IMR-90 (cell line): ENCODE data around the gene KLHL29. TPM values are rescaled to one million over a fixed set of nuclear protein-coding genes. Genes with fewer than 3 reads are reported as not detected.

Source experiments
- ATAC-seq: fragments of 200-7000 bp; cut with Tn5 transposase; 2 replicates; pipeline ENCODE4 v1.9.1; 2020; ENCODE audit warnings: low read depth, mild to moderate bottlenecking, moderate library complexity
- BruUV-seq: library from RNA; stranded (reverse); fragments of 400-500 nt; replicated peaks from 2 replicates; lab custom pipeline; 2021; lab: Mats Ljungman, UMichigan
- CTCF ChIA-PET: fragments of 300-600 bp; formaldehyde crosslinking; extraction: SDS; loops from one replicate; lab custom pipeline; 2021; ENCODE audit warnings: antibody characterized with exemption; lab: Yijun Ruan, JAX
- POLR2A ChIA-PET: fragments of 300-600 bp; sonication (Branson Sonifier 250); formaldehyde crosslinking; loops from one replicate; lab custom pipeline; 2022; ENCODE audit warnings: antibody characterized with exemption; ENCODE audit not compliant: unreplicated experiment; lab: Charles Lee
- DNase-seq: peaks from one replicate; pipeline ENCODE4 v3.0.0; 2013
- H2AFZ ChIP-seq: replicated peaks from 2 replicates; pipeline ENCODE3; 2013; ENCODE audit warnings: low read length, mild to moderate bottlenecking; ENCODE audit not compliant: poor library complexity
- H2AK5ac ChIP-seq: 2 replicates; pipeline ENCODE4 v1.6.1; 2013; ENCODE audit warnings: low read depth, low read length, inconsistent platforms
- H2AK9ac ChIP-seq: replicated peaks from 2 replicates; pipeline ENCODE3; 2013; ENCODE audit warnings: mild to moderate bottlenecking, low read depth, low read length, moderate library complexity; ENCODE audit not compliant: poor library complexity
- H2BK120ac ChIP-seq: 2 replicates; pipeline ENCODE4 v1.6.1; 2013; ENCODE audit warnings: low read depth, low read length, inconsistent platforms
- H2BK15ac ChIP-seq: 3 replicates; pipeline ENCODE4 v1.6.1; 2013; ENCODE audit warnings: low read depth, low read length, inconsistent platforms
- H2BK20ac ChIP-seq: 2 replicates; pipeline ENCODE4 v1.6.1; 2013; ENCODE audit warnings: low read depth, mild to moderate bottlenecking, inconsistent platforms, low read length, moderate library complexity
- H2BK5ac ChIP-seq: 2 replicates; pipeline ENCODE4 v1.6.1; 2013; ENCODE audit warnings: mild to moderate bottlenecking, low read depth, low read length, inconsistent platforms; ENCODE audit not compliant: poor library complexity, severe bottlenecking
- H3K14ac ChIP-seq: replicated peaks from 2 replicates; pipeline ENCODE4 v1.6.1; 2013; ENCODE audit warnings: low read depth, low read length, inconsistent platforms
- H3K18ac ChIP-seq: 2 replicates; pipeline ENCODE4 v1.6.1; 2013; ENCODE audit warnings: low read depth, low read length, control low read depth
- H3K23ac ChIP-seq: 2 replicates; pipeline ENCODE4 v1.6.1; 2013; ENCODE audit warnings: low read depth, low read length, inconsistent platforms
- H3K27ac ChIP-seq: 2 replicates; pipeline ENCODE4 v1.5.1; 2013; ENCODE audit warnings: mild to moderate bottlenecking, control low read depth, low read length; ENCODE audit not compliant: insufficient read depth
- H3K27me3 ChIP-seq: 2 replicates; pipeline ENCODE4 v1.6.1; 2013; ENCODE audit warnings: low read length; ENCODE audit not compliant: control insufficient read depth, insufficient read depth
- H3K36me3 ChIP-seq: 2 replicates; pipeline ENCODE4 v1.6.1; 2013; ENCODE audit warnings: low read length, mixed read lengths; ENCODE audit not compliant: control insufficient read depth, insufficient read depth
- H3K4ac ChIP-seq: 2 replicates; pipeline ENCODE4 v1.6.1; 2013; ENCODE audit warnings: low read depth, low read length, inconsistent platforms
- H3K4me1 ChIP-seq: 2 replicates; pipeline ENCODE4 v1.6.1; 2013; ENCODE audit warnings: low read length, mixed read lengths; ENCODE audit not compliant: control insufficient read depth, insufficient read depth
- H3K4me2 ChIP-seq: 2 replicates; pipeline ENCODE4 v1.6.1; 2013; ENCODE audit warnings: low read depth, mild to moderate bottlenecking, control low read depth, low read length, moderate library complexity
- H3K4me3 ChIP-seq: 2 replicates; pipeline ENCODE4 v1.5.1; 2013; ENCODE audit warnings: low read depth, mild to moderate bottlenecking, control low read depth, low read length, moderate library complexity; ENCODE audit not compliant: insufficient read depth
- H3K56ac ChIP-seq: 2 replicates; pipeline ENCODE4 v1.6.1; 2013; ENCODE audit warnings: low read length, inconsistent platforms; ENCODE audit not compliant: insufficient read depth; ENCODE audit errors: extremely low read depth
- H3K79me1 ChIP-seq, 2 experiments: 2 replicates each; pipeline ENCODE4 v1.6.1; 2013; ENCODE audit warnings: low read length in 2 of 2, inconsistent platforms in 1 of 2, low read depth in 1 of 2
- H3K9ac ChIP-seq: 2 replicates; pipeline ENCODE4 v1.6.1; 2013; ENCODE audit warnings: low read depth, low read length, control low read depth
- H3K9me1 ChIP-seq: 2 replicates; pipeline ENCODE4 v1.6.1; 2013; ENCODE audit warnings: low read length, inconsistent platforms; ENCODE audit not compliant: insufficient read depth
- H3K9me3 ChIP-seq: 2 replicates; pipeline ENCODE4 v1.6.1; 2013; ENCODE audit warnings: low read length; ENCODE audit not compliant: control insufficient read depth, insufficient read depth
- H4K20me1 ChIP-seq: 2 replicates; pipeline ENCODE4 v1.6.1; 2013; ENCODE audit warnings: low read length, inconsistent platforms; ENCODE audit not compliant: insufficient read depth
- H4K5ac ChIP-seq: 2 replicates; pipeline ENCODE4 v1.6.1; 2013; ENCODE audit warnings: mild to moderate bottlenecking, low read depth, low read length, control low read depth
- H4K8ac ChIP-seq, 2 experiments: 2 replicates each; pipeline ENCODE4 v1.6.1; 2013; ENCODE audit warnings: low read depth in 2 of 2, low read length in 2 of 2, control low read depth in 1 of 2, inconsistent platforms in 1 of 2
- H4K91ac ChIP-seq: 2 replicates; pipeline ENCODE4 v1.6.1; 2013; ENCODE audit warnings: low read depth, low read length, inconsistent platforms; ENCODE audit not compliant: insufficient read depth
- BHLHE40 ChIP-seq: fragments of 150-350 bp; IDR thresholded peaks from 2 replicates; pipeline ENCODE4 v1.6.1; 2016; ENCODE audit warnings: mild to moderate bottlenecking, low read depth, low read length
- NFE2L2 ChIP-seq: fragments of 150-350 bp; IDR thresholded peaks from 2 replicates; pipeline ENCODE4 v1.6.1; 2016; ENCODE audit warnings: low read depth, mild to moderate bottlenecking, low read length
- USF2 ChIP-seq: fragments of 150-350 bp; IDR thresholded peaks from 2 replicates; pipeline ENCODE4 v1.6.1; 2017; ENCODE audit warnings: mild to moderate bottlenecking, antibody characterized with exemption, low read length, low read depth
- WGBS, 2 experiments: methylation state at CpG; one replicate each; pipeline versions ENCODE4 v1.1.5 to v1.1.7; 2013; ENCODE audit warnings: missing lambda C conversion rate in 2 of 2; ENCODE audit not compliant: insufficient read length in 1 of 2; ENCODE audit errors: extremely low coverage in 2 of 2; 5-methylcytosine and 5-hydroxymethylcytosine counted together
- dilution Hi-C: fragments of 300-500 bp; cut with HindIII; formaldehyde crosslinking; loops from one replicate; pipeline ENCODE4 v1.14.3; 2018; ENCODE audit warnings: low sequenced_read_pairs; ENCODE audit not compliant: unreplicated experiment
- in situ Hi-C: fragments of 300-500 bp; cut with MboI; formaldehyde crosslinking; loops from 3 replicates; pipeline ENCODE4 v1.14.3; 2019; ENCODE audit warnings: low sequenced_read_pairs, inconsistent platforms, mixed read lengths
- intact Hi-C: fragments of 100-400 bp; cut with micrococcal nuclease; formaldehyde crosslinking; loops from 2 replicates; pipeline ENCODE4 v1.10.0; 2022
- polyA plus RNA-seq, 3 experiments: library from polyadenylated mRNA; depleted of rRNA; stranded (reverse); fragments of >200 nt; gene quantifications; 2 replicates each; pipeline ENCODE4 v1.2.3, GENCODE V29; 2012; ENCODE audit warnings: low replicate concordance in 1 of 3
- total RNA-seq: library from RNA; depleted of rRNA; stranded (reverse); fragments of >200 nt; gene quantifications from 2 replicates; pipeline ENCODE4 v1.2.3, GENCODE V29; 2012

The KLHL29 gene
- total and polyA plus RNA-seq, 2 of the 4 experiments (the other 2 are of a cell fraction) = 2.0 to 8.0 TPM

- no peak overlapping the region for H2BK15ac ChIP-seq
- no peak overlapping the region for H2AK5ac ChIP-seq
- H3K9me3 ChIP-seq = no peaks in the 10 kb centered on the region
- 0 out of 2 replicates have a peak overlapping the region, but pooled peaks have one; percentile 10 for H4K91ac ChIP-seq
- H2BK5ac ChIP-seq = no peak overlapping the region
- H3K4me2 ChIP-seq = no peak overlapping the region
- TF ChIP-seq BHLHE40 (no peak), NFE2L2 (no peak), USF2 (no peak)
- intact Hi-C loops = no loop called here
- no peak overlapping the region; the same call in 1 of the 2 replicates for H3K18ac ChIP-seq
- H3K79me1 ChIP-seq = peaks cover 3 to 9% of the 10 kb centered on the region in 2 experiments; a peak in 3 of 4 replicates
- H3K4ac ChIP-seq = no peak overlapping the region
- H4K8ac ChIP-seq = no peak overlapping the region
- peaks cover 14% of the 10 kb centered on the region for H3K9me1 ChIP-seq
- in situ Hi-C loops = no loop called here
- H3K27ac ChIP-seq = peak overlapping the region; percentile 7; the same call in 1 of the 2 replicates
- DNase-seq = peak; percentile 69
- WGBS, 2 experiments = 17% methylated on average over 5 of the region's 22 CpGs; no CpG with 5 or more reads in 1 of the 2 experiments
- peaks cover 18% of the 10 kb centered on the region; the same call in 1 of the 2 replicates for H3K4me1 ChIP-seq
- H2AK9ac ChIP-seq = no peak overlapping the region
- H4K5ac ChIP-seq = no peak overlapping the region; the same call in 1 of the 2 replicates
- ChIA-PET POLR2A (no interaction called here), CTCF (no interaction called here)
- peaks cover 3% of the 10 kb centered on the region for H4K20me1 ChIP-seq
- no peak overlapping the region for H3K14ac ChIP-seq
- dilution Hi-C loops = no loop called here
- no peak overlapping the region for H3K23ac ChIP-seq
- no TSS peak for BruUV-seq
- no peaks in the 10 kb centered on the region for H3K27me3 ChIP-seq
- H3K4me3 ChIP-seq = no peak overlapping the region
- peaks cover 3% of the 10 kb centered on the region for H3K36me3 ChIP-seq
- H2BK20ac ChIP-seq = no peak overlapping the region
- H2AFZ ChIP-seq = peak overlapping the region; percentile 24
- H3K9ac ChIP-seq = no peak overlapping the region
- peak; percentile 79 for ATAC-seq
- H2BK120ac ChIP-seq = no peak overlapping the region
- no peak overlapping the region for H3K56ac ChIP-seq
Observed at GRCh38 chr2:23563673-23564614, 179.0 kb downstream of the KLHL29 start.
